Stimulated activated memory B cell treated with anti-CD40 and anti-IgM and Interleukin-4, amounts not matched to agents 10 μg/mL and 1 μg/mL and 100 μg/mL, for 72 hours (primary cell): Measurements from ENCODE around the gene GALNT1.

Experiments used
- ATAC-seq: fragments of 150-1000 bp; cut with Tn5 transposase; 2 replicates; pipeline ENCODE4 v1.10.0; 2021
- H3K27ac Mint-ChIP-seq: one replicate; pipeline ENCODE4 v1.8.0; 2022; ENCODE audit warnings: mild to moderate bottlenecking, mixed read lengths
- H3K27me3 Mint-ChIP-seq: one replicate; pipeline ENCODE4 v1.8.0; 2022; ENCODE audit warnings: mixed read lengths
- H3K36me3 Mint-ChIP-seq: one replicate; pipeline ENCODE4 v1.8.0; 2022; ENCODE audit warnings: mixed read lengths
- H3K4me1 Mint-ChIP-seq: one replicate; pipeline ENCODE4 v1.8.0; 2022; ENCODE audit warnings: mixed read lengths
- H3K4me3 Mint-ChIP-seq: one replicate; pipeline ENCODE4 v1.8.0; 2022; ENCODE audit warnings: mild to moderate bottlenecking, moderate library complexity, mixed read lengths
- H3K9me3 Mint-ChIP-seq: one replicate; pipeline ENCODE4 v1.8.0; 2022; ENCODE audit warnings: mixed read lengths

GALNT1 gene

GRCh38 chr18:35729991-35730668 is 148.6 kb downstream of the GALNT1 start:
- Mint-ChIP-seq H3K36me3 (peaks cover 11% of the 10 kb centered on the region), H3K4me3 (no peak overlapping the region), H3K4me1 (no peaks in the 10 kb centered on the region), H3K27me3 (peaks cover 17% of the 10 kb centered on the region), H3K9me3 (peaks cover 25% of the 10 kb centered on the region), H3K27ac (no peak overlapping the region)
- no peak for ATAC-seq

DNA sequence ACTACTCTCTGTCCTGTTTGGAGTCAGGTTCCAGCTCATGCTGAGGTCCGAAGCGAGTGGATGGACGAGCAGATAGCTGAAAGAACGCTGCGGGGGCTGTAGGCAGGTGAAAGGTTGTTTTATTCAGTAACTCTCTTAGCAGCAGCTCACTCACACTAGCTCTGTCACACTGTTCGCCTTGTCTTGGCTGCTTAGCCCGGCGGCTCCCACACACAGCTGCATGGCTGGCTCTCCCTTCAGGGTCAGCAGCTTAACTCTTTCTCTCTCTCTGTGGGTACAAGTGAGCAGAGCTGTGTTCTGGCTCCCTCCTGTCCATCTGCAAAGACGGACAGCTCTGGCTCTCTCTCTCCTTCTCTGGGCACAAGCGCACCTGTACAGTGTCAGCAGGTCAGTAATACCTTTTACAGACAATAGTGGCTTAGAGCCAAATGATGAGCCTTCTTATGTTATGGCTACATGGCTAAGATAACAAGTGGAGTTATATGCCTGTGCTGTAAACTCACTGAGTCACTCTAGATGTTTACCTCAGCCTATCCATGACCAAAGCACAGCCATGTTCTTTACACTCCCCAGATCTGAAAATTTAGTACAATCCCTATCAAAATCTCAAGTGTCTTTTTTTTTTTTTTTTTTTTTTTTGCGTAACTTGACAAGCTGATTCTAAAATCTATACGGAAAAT is 149.3 kb downstream of the GALNT1 start:
- H3K36me3 Mint-ChIP-seq: peaks cover 11% of the 10 kb centered on the region
- peaks cover 19% of the 10 kb centered on the region for H3K27me3 Mint-ChIP-seq
- no peak for ATAC-seq
- no peaks in the 10 kb centered on the region for H3K4me1 Mint-ChIP-seq
- H3K27ac Mint-ChIP-seq: no peak overlapping the region
- H3K4me3 Mint-ChIP-seq: no peak overlapping the region
- peaks cover 21% of the 10 kb centered on the region for H3K9me3 Mint-ChIP-seq

GRCh38 chr18:35731701-35732100 is 150.2 kb downstream of the GALNT1 start:
- ATAC-seq: no peak
- peaks cover 15% of the 10 kb centered on the region for H3K9me3 Mint-ChIP-seq
- H3K36me3 Mint-ChIP-seq: peaks cover 6% of the 10 kb centered on the region
- no peaks in the 10 kb centered on the region for H3K4me1 Mint-ChIP-seq
- no peak overlapping the region for H3K27ac Mint-ChIP-seq
- H3K4me3 Mint-ChIP-seq: no peak overlapping the region
- peaks cover 12% of the 10 kb centered on the region for H3K27me3 Mint-ChIP-seq

DNA sequence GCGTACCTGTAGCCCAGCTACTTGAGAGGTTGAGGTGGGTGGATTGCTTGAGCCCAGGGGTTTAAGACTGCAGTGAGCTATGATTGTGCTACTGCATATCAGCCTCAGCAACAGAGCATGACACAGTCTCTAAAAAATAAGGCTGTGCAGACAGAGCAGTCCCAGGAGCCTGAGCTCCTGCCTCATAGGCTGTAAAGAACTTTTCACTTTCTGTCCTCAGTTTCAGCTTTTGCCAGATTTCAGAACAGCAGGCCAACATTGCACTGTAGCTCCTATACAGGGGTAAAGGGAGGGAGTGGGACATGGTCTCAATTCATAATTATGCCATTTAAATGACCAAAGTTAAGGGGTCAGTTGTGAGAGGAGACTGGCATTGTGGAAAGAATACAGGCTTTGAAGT is 150.6 kb downstream of the GALNT1 start:
- no peak for ATAC-seq
- H3K36me3 Mint-ChIP-seq: peaks cover 6% of the 10 kb centered on the region
- H3K27ac Mint-ChIP-seq: no peak overlapping the region
- peaks cover 8% of the 10 kb centered on the region for H3K27me3 Mint-ChIP-seq
- peaks cover 15% of the 10 kb centered on the region for H3K9me3 Mint-ChIP-seq
- H3K4me3 Mint-ChIP-seq: no peak overlapping the region
- H3K4me1 Mint-ChIP-seq: no peaks in the 10 kb centered on the region

- Mint-ChIP-seq H3K4me1 (no peaks in the 10 kb centered on the region), H3K27ac (no peak overlapping the region), H3K27me3 (peaks cover 8% of the 10 kb centered on the region), H3K36me3 (peaks cover 6% of the 10 kb centered on the region), H3K4me3 (no peak overlapping the region), H3K9me3 (peaks cover 15% of the 10 kb centered on the region)
- ATAC-seq: no peak
Observed at GRCh38 chr18:35732636-35733035, 151.1 kb downstream of the GALNT1 start.

DNA sequence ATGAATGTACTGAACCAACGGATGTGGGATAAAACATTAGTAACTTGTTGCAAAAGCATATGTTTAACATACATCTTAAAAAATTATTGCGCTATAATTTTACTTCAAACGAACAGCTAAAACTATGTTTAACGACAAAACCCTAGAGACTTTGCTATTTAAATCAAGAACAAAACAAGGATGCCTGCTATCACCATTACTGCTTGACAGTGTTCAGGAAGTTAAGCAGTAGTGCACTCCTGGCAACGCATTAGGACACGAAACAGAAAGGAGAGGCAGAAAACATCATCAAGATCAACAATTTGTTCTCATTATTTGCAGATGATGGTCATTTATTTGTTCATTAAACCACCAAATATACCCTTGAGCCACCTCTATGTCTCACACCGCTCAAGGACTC is 151.9 kb downstream of the GALNT1 start:
- H3K9me3 Mint-ChIP-seq: peaks cover 15% of the 10 kb centered on the region
- no peak overlapping the region for H3K4me3 Mint-ChIP-seq
- H3K27me3 Mint-ChIP-seq: peaks cover 12% of the 10 kb centered on the region
- no peak for ATAC-seq
- no peak overlapping the region for H3K27ac Mint-ChIP-seq
- H3K36me3 Mint-ChIP-seq: peaks cover 6% of the 10 kb centered on the region
- no peaks in the 10 kb centered on the region for H3K4me1 Mint-ChIP-seq

GRCh38 chr18:35736696-35737095 is 155.2 kb downstream of the GALNT1 start:
- H3K36me3 Mint-ChIP-seq: no peaks in the 10 kb centered on the region
- no peak overlapping the region for H3K27ac Mint-ChIP-seq
- peaks cover 8% of the 10 kb centered on the region for H3K9me3 Mint-ChIP-seq
- no peaks in the 10 kb centered on the region for H3K4me1 Mint-ChIP-seq
- H3K4me3 Mint-ChIP-seq: no peak overlapping the region
- H3K27me3 Mint-ChIP-seq: peaks cover 26% of the 10 kb centered on the region
- no peak for ATAC-seq

GRCh38 chr18:35739778-35740177 is 158.2 kb downstream of the GALNT1 start:
- peaks cover 27% of the 10 kb centered on the region for H3K27me3 Mint-ChIP-seq
- H3K4me1 Mint-ChIP-seq: no peaks in the 10 kb centered on the region
- ATAC-seq: no peak
- H3K27ac Mint-ChIP-seq: no peak overlapping the region
- peaks cover 8% of the 10 kb centered on the region for H3K9me3 Mint-ChIP-seq
- H3K4me3 Mint-ChIP-seq: no peak overlapping the region
- no peaks in the 10 kb centered on the region for H3K36me3 Mint-ChIP-seq

- Mint-ChIP-seq H3K36me3 (peaks cover 4% of the 10 kb centered on the region), H3K27ac (no peak overlapping the region), H3K27me3 (peaks cover 27% of the 10 kb centered on the region), H3K4me3 (no peak overlapping the region), H3K4me1 (no peaks in the 10 kb centered on the region), H3K9me3 (peaks cover 11% of the 10 kb centered on the region)
- ATAC-seq: no peak
Observed at GRCh38 chr18:35740656-35741055, 159.1 kb downstream of the GALNT1 start.

GRCh38 chr18:35743916-35744315 is 162.4 kb downstream of the GALNT1 start:
- Mint-ChIP-seq H3K27me3 (peaks cover 30% of the 10 kb centered on the region), H3K4me1 (peaks cover 7% of the 10 kb centered on the region), H3K9me3 (peaks cover 7% of the 10 kb centered on the region), H3K27ac (no peak overlapping the region), H3K36me3 (peaks cover 6% of the 10 kb centered on the region), H3K4me3 (no peak overlapping the region)
- no peak for ATAC-seq

DNA sequence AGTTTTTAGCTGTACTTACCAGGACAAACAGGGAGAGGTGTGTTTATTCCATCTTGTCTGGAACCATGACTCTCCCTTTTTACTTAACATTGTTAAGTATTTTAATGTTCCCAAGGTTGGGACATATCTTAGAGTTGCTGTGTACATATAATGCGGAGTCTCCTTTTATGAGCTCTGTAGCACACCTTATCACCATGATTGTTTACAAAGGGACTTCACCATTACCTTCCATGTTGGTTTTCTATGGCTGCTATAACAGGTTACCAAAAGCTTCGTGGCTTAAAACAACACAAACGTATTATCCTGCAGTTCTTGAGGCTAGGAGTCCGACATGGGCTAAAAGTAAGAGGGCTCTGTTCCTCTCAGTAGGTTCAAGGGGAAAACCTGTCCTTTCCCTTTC is 164.3 kb downstream of the GALNT1 start:
- ATAC-seq: no peak
- H3K27me3 Mint-ChIP-seq: peaks cover 27% of the 10 kb centered on the region

DNA sequence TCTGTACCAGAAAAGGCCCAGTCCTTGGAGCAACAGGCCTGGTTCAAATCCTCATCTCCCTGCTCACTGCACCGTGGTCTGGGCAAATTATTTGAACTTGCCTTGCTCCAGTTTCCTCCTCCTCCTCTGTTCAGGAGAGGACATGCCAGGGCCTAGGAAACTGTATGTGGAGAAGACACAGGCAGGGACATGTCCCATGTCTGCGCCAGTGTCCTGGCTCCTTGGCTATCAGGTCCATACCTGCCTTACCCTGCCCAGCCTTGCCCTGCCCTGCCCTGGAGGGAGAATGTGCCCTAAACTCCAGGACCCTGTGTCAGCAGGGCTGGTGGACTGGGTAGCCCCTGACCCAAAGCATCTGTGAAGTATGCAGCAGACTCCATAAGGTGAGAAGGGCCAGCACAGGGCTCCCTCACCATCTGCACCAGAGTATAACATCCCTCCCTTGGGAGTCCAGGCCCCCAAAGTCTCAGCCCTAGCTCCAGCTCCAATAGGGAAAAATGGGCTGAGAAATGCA is 165.3 kb downstream of the GALNT1 start:
- Mint-ChIP-seq H3K36me3 (peaks cover 6% of the 10 kb centered on the region), H3K27ac (no peak overlapping the region), H3K4me3 (no peak overlapping the region), H3K4me1 (peaks cover 7% of the 10 kb centered on the region), H3K27me3 (peaks cover 17% of the 10 kb centered on the region), H3K9me3 (peaks cover 4% of the 10 kb centered on the region)
- no peak for ATAC-seq

More for the DNA sequence above, 164.3 kb downstream of the GALNT1 start:
- Mint-ChIP-seq H3K36me3 (peaks cover 6% of the 10 kb centered on the region), H3K9me3 (peaks cover 4% of the 10 kb centered on the region), H3K27ac (no peak overlapping the region), H3K4me3 (no peak overlapping the region), H3K4me1 (peaks cover 7% of the 10 kb centered on the region)

DNA sequence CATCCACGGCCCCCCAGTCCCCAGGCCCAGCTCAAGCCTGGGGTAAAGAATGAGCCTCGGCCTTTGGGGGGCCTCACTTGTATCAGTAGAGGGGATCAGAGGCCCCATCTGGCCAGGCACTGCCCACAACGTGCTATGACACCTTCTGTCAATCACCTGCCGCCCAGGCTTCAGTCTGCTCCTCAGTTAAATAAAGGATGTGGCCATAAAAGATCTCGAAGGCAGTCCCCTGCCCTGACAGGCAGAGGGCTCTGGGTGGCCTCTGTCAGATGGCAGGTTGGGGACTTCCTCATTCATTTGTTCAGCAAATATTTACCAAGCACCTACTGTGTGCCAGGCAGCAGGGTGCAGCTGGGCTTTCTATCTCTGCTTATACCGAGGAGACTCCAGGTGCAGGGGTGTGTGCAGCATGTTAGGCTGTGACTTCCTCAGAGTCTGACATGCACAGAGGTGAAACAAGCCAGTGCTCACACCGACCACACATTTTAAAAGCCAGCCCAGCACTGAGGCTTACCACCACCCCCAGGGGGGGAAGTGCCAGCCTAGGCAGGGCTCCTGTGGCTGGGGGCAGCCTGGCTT is 166.4 kb downstream of the GALNT1 start:
- peak; percentile 51 for ATAC-seq
- no peak overlapping the region for H3K27ac Mint-ChIP-seq

GRCh38 chr18:35749701-35750100 is 168.2 kb downstream of the GALNT1 start:
- Mint-ChIP-seq H3K27me3 (peaks cover 17% of the 10 kb centered on the region), H3K36me3 (peaks cover 6% of the 10 kb centered on the region), H3K4me1 (peaks cover 7% of the 10 kb centered on the region), H3K9me3 (peaks cover 4% of the 10 kb centered on the region), H3K4me3 (no peak overlapping the region), H3K27ac (no peak overlapping the region)
- no peak for ATAC-seq

More for the DNA sequence above, 166.4 kb downstream of the GALNT1 start:
- Mint-ChIP-seq H3K4me3 (no peak overlapping the region), H3K27me3 (peaks cover 17% of the 10 kb centered on the region), H3K9me3 (peaks cover 4% of the 10 kb centered on the region), H3K36me3 (peaks cover 6% of the 10 kb centered on the region), H3K4me1 (peaks cover 7% of the 10 kb centered on the region)

GRCh38 chr18:35750929-35751328 is 169.4 kb downstream of the GALNT1 start:
- Mint-ChIP-seq H3K27me3 (peaks cover 9% of the 10 kb centered on the region), H3K4me3 (no peak overlapping the region), H3K36me3 (no peaks in the 10 kb centered on the region), H3K27ac (no peak overlapping the region), H3K9me3 (no peaks in the 10 kb centered on the region), H3K4me1 (peaks cover 7% of the 10 kb centered on the region)
- no peak for ATAC-seq
